A673 (cell line): ENCODE measurements around the gene TRA2A. TPM values are rescaled to one million over a fixed set of nuclear protein-coding genes. Genes with fewer than 3 reads are reported as not detected.
"Not testable (repeated sequence)": the region's sequence is repeated elsewhere in the genome, so short reads cannot be mapped to it uniquely, and the experiment has no call there.

ENCODE experiments used
- BruUV-seq: library from RNA; stranded (reverse); fragments of 400-500 nt; replicated peaks from 2 replicates; lab custom pipeline; 2021; lab: Mats Ljungman, UMichigan
- CTCF ChIA-PET: fragments of 300-600 bp; sonication (Branson Sonifier 250); formaldehyde crosslinking; loops from one replicate; lab custom pipeline; 2022; ENCODE audit warnings: antibody characterized with exemption; lab: Charles Lee
- POLR2A ChIA-PET: fragments of 300-600 bp; sonication (Branson Sonifier 250); formaldehyde crosslinking; loops from one replicate; lab custom pipeline; 2022; ENCODE audit warnings: antibody characterized with exemption; ENCODE audit not compliant: low non-redundant PET; lab: Charles Lee
- DNase-seq: peaks from one replicate; pipeline ENCODE4 v3.0.0-alpha.2; 2015; ENCODE audit warnings: low spot score
- H3K27ac ChIP-seq: fragments of 200-600 bp; sonication (generic); 2 replicates; pipeline ENCODE4 v1.5.1; 2016; ENCODE audit warnings: mixed run types, low read depth, mild to moderate bottlenecking, mixed read lengths, antibody characterized with exemption, low read length; ENCODE audit not compliant: poor library complexity, severe bottlenecking
- H3K27me3 ChIP-seq: fragments of 200-600 bp; sonication (generic); replicated peaks from 2 replicates; pipeline ENCODE4 v1.6.1; 2017; ENCODE audit warnings: mixed run types, low read depth, mild to moderate bottlenecking, mixed read lengths, antibody characterized with exemption, low read length; ENCODE audit not compliant: insufficient read depth, poor library complexity
- H3K36me3 ChIP-seq: fragments of 200-600 bp; sonication (generic); 2 replicates; pipeline ENCODE4 v1.6.1; 2016; ENCODE audit warnings: mixed run types, mild to moderate bottlenecking, mixed read lengths, antibody characterized with exemption, low read length; ENCODE audit not compliant: insufficient read depth, poor library complexity, severe bottlenecking
- H3K4me1 ChIP-seq: fragments of 200-600 bp; sonication (generic); 2 replicates; pipeline ENCODE4 v1.6.1; 2017; ENCODE audit warnings: mixed run types, mild to moderate bottlenecking, mixed read lengths, antibody characterized with exemption, low read length; ENCODE audit not compliant: insufficient read depth, poor library complexity, severe bottlenecking
- H3K4me3 ChIP-seq: fragments of 200-600 bp; sonication (generic); 2 replicates; pipeline ENCODE4 v1.5.1; 2016; ENCODE audit warnings: low read depth, mixed run types, mild to moderate bottlenecking, mixed read lengths, low read length; ENCODE audit not compliant: poor library complexity, severe bottlenecking
- H3K9me3 ChIP-seq: fragments of 200-600 bp; sonication (generic); 2 replicates; pipeline ENCODE4 v1.6.1; 2016; ENCODE audit warnings: mixed run types, low read depth, mild to moderate bottlenecking, mixed read lengths, antibody characterized with exemption, low read length; ENCODE audit not compliant: poor library complexity, severe bottlenecking
- CTCF ChIP-seq: fragments of 300-800, 200-600 bp; sonication (generic); conservative IDR thresholded peaks from 2 replicates; pipeline ENCODE4 v1.5.1; 2017; ENCODE audit warnings: low read depth, mild to moderate bottlenecking, antibody characterized with exemption, low read length, moderate library complexity, mixed read lengths
- EZH2 ChIP-seq: fragments of 200-600 bp; sonication (generic); IDR thresholded peaks from 2 replicates; pipeline ENCODE4 v1.6.1; 2017; ENCODE audit warnings: borderline replicate concordance, low read depth, mild to moderate bottlenecking, mixed read lengths, antibody characterized with exemption, low read length; ENCODE audit not compliant: poor library complexity, severe bottlenecking
- intact Hi-C: fragments of 100-400 bp; cut with micrococcal nuclease; formaldehyde crosslinking; loops from one replicate; pipeline ENCODE4 v1.10.0; 2022; ENCODE audit not compliant: unreplicated experiment
- total RNA-seq: library from RNA; stranded (reverse); gene quantifications from 2 replicates; pipeline ENCODE4 v1.2.3, GENCODE V29; 2021

TRA2A gene
- total RNA-seq, 1 experiment from 2014 or later: 114 TPM

- H3K4me3 ChIP-seq: peak overlapping the region; percentile 80
- no peaks in the 10 kb centered on the region for H3K27me3 ChIP-seq
- peak; percentile 77 for DNase-seq
- peaks cover 38% of the 10 kb centered on the region for H3K4me1 ChIP-seq
- no peaks in the 10 kb centered on the region for H3K9me3 ChIP-seq
- intact Hi-C loops: loop anchor here (2.0 kb wide), 1 partner anchor 60 kb away; the partner anchor contains the start of gene IGF2BP3
- H3K36me3 ChIP-seq: no peaks in the 10 kb centered on the region
- BruUV-seq: no TSS peak
- H3K27ac ChIP-seq: peak overlapping the region; percentile 99
- CTCF ChIA-PET: no interaction called here
- TF ChIP-seq CTCF (no peak), EZH2 (no peak)
- POLR2A ChIA-PET: interaction anchor here (0.7 kb wide), 3 partner anchors 74 to 155 kb away, joined by 3 to 5 read pairs (median 3); no protein-coding TSS in a partner anchor
Measured at GRCh38 chr7:23531050-23531793, 559 bp downstream of the TRA2A start.

- TF ChIP-seq EZH2: no peak
- TF ChIP-seq CTCF: no peak
- H3K9me3 ChIP-seq: no peaks in the 10 kb centered on the region
- H3K27me3 ChIP-seq: no peaks in the 10 kb centered on the region
- intact Hi-C loops: loop anchor here (2.0 kb wide), 1 partner anchor 60 kb away; the partner anchor contains the start of gene IGF2BP3
- TSS peak; percentile 36 for BruUV-seq
- peak overlapping the region; percentile 99 for H3K27ac ChIP-seq
- H3K4me3 ChIP-seq: peak overlapping the region; percentile 80
- DNase-seq: peak; percentile 37
- ChIA-PET POLR2A (interaction anchor here (0.7 kb wide), 2 partner anchors 74 to 156 kb away, joined by 3 to 5 read pairs; no protein-coding TSS in a partner anchor), CTCF (no interaction called here)
- H3K4me1 ChIP-seq: peaks cover 38% of the 10 kb centered on the region
- H3K36me3 ChIP-seq: no peaks in the 10 kb centered on the region
Measured at GRCh38 chr7:23530405-23530804, 1.4 kb downstream of the TRA2A start.

GRCh38 chr7:23529262-23529859 is 2.4 kb downstream of the TRA2A start:
- Histone ChIP-seq H3K36me3 (no peaks in the 10 kb centered on the region), H3K9me3 (no peaks in the 10 kb centered on the region), H3K27me3 (no peaks in the 10 kb centered on the region), H3K4me1 (peaks cover 38% of the 10 kb centered on the region), H3K4me3 (peak overlapping the region; percentile 80), H3K27ac (no peak overlapping the region)
- TF ChIP-seq CTCF: no peak
- no peak for TF ChIP-seq EZH2
- ChIA-PET CTCF (no interaction called here), POLR2A (interaction anchor here (0.6 to 0.7 kb wide), 2 partner anchors 68 to 192 kb away, joined by 3 read pairs; no protein-coding TSS in a partner anchor)
- BruUV-seq: no TSS peak
- intact Hi-C loops: no loop called here
- no peak for DNase-seq

GRCh38 chr7:23525611-23526010 is 6.2 kb downstream of the TRA2A start:
- H3K27ac ChIP-seq, H3K27me3 ChIP-seq, H3K9me3 ChIP-seq, POLR2A ChIA-PET, CTCF ChIA-PET, DNase-seq, H3K4me3 ChIP-seq, intact Hi-C loops, BruUV-seq: not testable (repeated sequence)
- Histone ChIP-seq H3K4me1 (peaks cover 55% of the 10 kb centered on the region), H3K36me3 (peaks cover 11% of the 10 kb centered on the region)
